HEK293 (cell line): ENCODE results near the gene CA10.

ENCODE experiments used
- CTCF ChIP-seq: fragments of 450-650 bp; formaldehyde crosslinking; IDR thresholded peaks from 2 replicates; pipeline ENCODE4 v1.5.1; 2016; ENCODE audit warnings: missing biosample characterization, missing genetic modification characterization
- YY2 ChIP-seq: fragments of 450-650 bp; formaldehyde crosslinking; IDR thresholded peaks from 2 replicates; pipeline ENCODE4 v1.5.1; 2016; ENCODE audit warnings: missing biosample characterization, missing genetic modification characterization
- ZNF692 ChIP-seq: fragments of 450-650 bp; formaldehyde crosslinking; IDR thresholded peaks from 2 replicates; pipeline ENCODE4 v1.5.1; 2016; ENCODE audit warnings: missing biosample characterization, missing genetic modification characterization

DNA sequence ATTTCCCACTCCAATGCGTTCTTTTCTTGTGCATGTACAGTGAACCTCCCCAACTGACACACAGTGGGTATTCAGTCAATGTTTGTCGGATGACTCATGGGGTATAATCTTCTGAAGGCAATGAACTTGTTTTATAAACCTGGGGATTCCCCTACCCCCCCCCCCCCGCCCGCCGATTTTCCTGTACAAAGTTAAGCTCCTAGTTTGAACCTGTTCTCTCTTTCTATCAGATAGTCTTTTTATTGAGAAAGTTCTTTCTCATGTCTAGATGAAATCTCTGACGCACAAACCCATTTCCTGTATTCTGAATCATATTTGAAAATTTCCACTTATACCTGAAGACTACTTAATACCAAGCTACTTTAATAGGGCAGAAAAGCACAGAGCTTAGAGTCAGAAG lies 338.3 kb downstream of the CA10 start:
- TF ChIP-seq CTCF (tag by site-specific recombination) (no peak), ZNF692 (no peak), YY2 (no peak)
